Mucosa of rectum (tissue), 2 donors: ENCODE data around the gene KLK10.

Source experiments
- H3K27ac ChIP-seq, 2 donors: one replicate each; pipeline ENCODE4 v1.7.0; 2013; ENCODE audit warnings: inconsistent platforms in 2 of 2, low read depth in 2 of 2, low read length in 2 of 2
- H3K27me3 ChIP-seq, 2 donors: one replicate each; pipeline ENCODE4 v1.7.0; 2013; ENCODE audit warnings: low read length in 2 of 2; ENCODE audit not compliant: control insufficient read depth in 2 of 2, insufficient read depth in 2 of 2
- H3K36me3 ChIP-seq, 2 donors: one replicate each; pipeline ENCODE4 v1.7.0; 2013; ENCODE audit warnings: low read length in 2 of 2; ENCODE audit not compliant: control insufficient read depth in 2 of 2, insufficient read depth in 2 of 2
- H3K4me1 ChIP-seq, 2 donors: one replicate each; pipeline ENCODE4 v1.7.0; 2013; ENCODE audit warnings: low read length in 2 of 2, mild to moderate bottlenecking in 1 of 2; ENCODE audit not compliant: control insufficient read depth in 2 of 2, insufficient read depth in 2 of 2
- H3K4me3 ChIP-seq, 2 donors: one replicate each; pipeline ENCODE4 v1.7.0; 2013; ENCODE audit warnings: low read length in 2 of 2
- H3K9ac ChIP-seq, 2 donors: one replicate each; pipeline ENCODE4 v1.7.0; 2013; ENCODE audit warnings: low read length in 2 of 2, low read depth in 1 of 2, mild to moderate bottlenecking in 1 of 2
- H3K9me3 ChIP-seq, 2 donors: one replicate each; pipeline ENCODE4 v1.7.0; 2013; ENCODE audit warnings: low read length in 2 of 2; ENCODE audit not compliant: control insufficient read depth in 2 of 2
- donor health status: healthy.
- donor health status: Normal muscosa, but diverticular disease.

Gene KLK10

GRCh38 chr19:51047031-51047335 lies 27.5 kb upstream of the KLK10 start:
- H3K4me3 ChIP-seq, result no peak overlapping the region
- no peaks in the 10 kb centered on the region for H3K4me1 ChIP-seq
- no peaks in the 10 kb centered on the region for H3K27me3 ChIP-seq
- H3K36me3 ChIP-seq, result no peaks in the 10 kb centered on the region
- no peak overlapping the region for H3K9ac ChIP-seq
- no peaks in the 10 kb centered on the region for H3K9me3 ChIP-seq
- H3K27ac ChIP-seq, result no peak overlapping the region

GRCh38 chr19:51044327-51044726 lies 24.8 kb upstream of the KLK10 start:
- Histone ChIP-seq H3K27me3 (no peaks in the 10 kb centered on the region), H3K36me3 (no peaks in the 10 kb centered on the region), H3K9me3 (no peaks in the 10 kb centered on the region), H3K9ac (no peak overlapping the region), H3K4me1 (no peaks in the 10 kb centered on the region), H3K27ac (no peak overlapping the region), H3K4me3 (no peak overlapping the region)

GRCh38 chr19:51043497-51043896 lies 24.0 kb upstream of the KLK10 start:
- H3K27me3 ChIP-seq, result no peaks in the 10 kb centered on the region
- H3K4me3 ChIP-seq, result no peak overlapping the region

GRCh38 chr19:51040151-51040550 lies 20.6 kb upstream of the KLK10 start:
- Histone ChIP-seq H3K9me3 (no peaks in the 10 kb centered on the region), H3K4me3 (no peak overlapping the region), H3K9ac (no peak overlapping the region), H3K27ac (no peak overlapping the region), H3K36me3 (no peaks in the 10 kb centered on the region), H3K27me3 (no peaks in the 10 kb centered on the region), H3K4me1 (no peaks in the 10 kb centered on the region)

More at GRCh38 chr19:51043497-51043896, 24.0 kb upstream of the KLK10 start:
- Histone ChIP-seq H3K9me3 (no peaks in the 10 kb centered on the region), H3K4me1 (no peaks in the 10 kb centered on the region), H3K36me3 (no peaks in the 10 kb centered on the region), H3K27ac (no peak overlapping the region), H3K9ac (no peak overlapping the region)

GRCh38 chr19:51036519-51036918 lies 17.0 kb upstream of the KLK10 start:
- no peak overlapping the region for H3K4me3 ChIP-seq
- no peaks in the 10 kb centered on the region for H3K4me1 ChIP-seq
- no peak overlapping the region for H3K9ac ChIP-seq
- H3K27ac ChIP-seq, result no peak overlapping the region
- no peaks in the 10 kb centered on the region for H3K9me3 ChIP-seq
- H3K27me3 ChIP-seq, result peaks cover 2 to 6% of the 10 kb centered on the region in 2 donors
- no peaks in the 10 kb centered on the region for H3K36me3 ChIP-seq

GRCh38 chr19:51034704-51035103 lies 15.2 kb upstream of the KLK10 start, which contains the start of gene KLK12:
KLK12 (minus strand) TSS chr19:51035002; CDS start chr19:51034621, 381 bp downstream.
- H3K27me3 ChIP-seq, result peaks cover 2 to 6% of the 10 kb centered on the region in 2 donors
- H3K27ac ChIP-seq, result no peak within 1 kb of the TSS
- no peaks in the 10 kb centered on the region for H3K4me1 ChIP-seq

GRCh38 chr19:51031880-51032225 lies 12.3 kb upstream of the KLK10 start:
- Histone ChIP-seq H3K9ac (no peak overlapping the region), H3K27ac (no peak overlapping the region), H3K9me3 (no peaks in the 10 kb centered on the region), H3K27me3 (peaks cover 2 to 9% of the 10 kb centered on the region in 2 donors), H3K4me3 (no peak overlapping the region), H3K4me1 (no peaks in the 10 kb centered on the region), H3K36me3 (no peaks in the 10 kb centered on the region)

More at GRCh38 chr19:51034704-51035103, 15.2 kb upstream of the KLK10 start, which contains the start of gene KLK12:
- H3K36me3 ChIP-seq, result no peaks in the 10 kb centered on the region
- H3K4me3 ChIP-seq, result no peak within 1 kb of the TSS
- no peak within 1 kb of the TSS for H3K9ac ChIP-seq
- H3K9me3 ChIP-seq, result no peaks in the 10 kb centered on the region

- H3K9ac ChIP-seq, result no peak overlapping the region
- H3K4me3 ChIP-seq, result no peak overlapping the region
- no peak overlapping the region for H3K27ac ChIP-seq
- H3K27me3 ChIP-seq, result peaks cover 2 to 13% of the 10 kb centered on the region in 2 donors
- no peaks in the 10 kb centered on the region for H3K4me1 ChIP-seq
- H3K36me3 ChIP-seq, result no peaks in the 10 kb centered on the region
- no peaks in the 10 kb centered on the region for H3K9me3 ChIP-seq
Measured at GRCh38 chr19:51031220-51031879, 11.8 kb upstream of the KLK10 start.

- no peaks in the 10 kb centered on the region for H3K9me3 ChIP-seq
- no peak overlapping the region for H3K27ac ChIP-seq
- no peaks in the 10 kb centered on the region for H3K36me3 ChIP-seq
- no peaks in the 10 kb centered on the region for H3K4me1 ChIP-seq
- no peak overlapping the region for H3K4me3 ChIP-seq
- H3K9ac ChIP-seq, result no peak overlapping the region
- peaks cover 2 to 15% of the 10 kb centered on the region in 2 donors for H3K27me3 ChIP-seq
Measured at GRCh38 chr19:51030631-51031030, 11.1 kb upstream of the KLK10 start.

GRCh38 chr19:51029718-51030117 lies 10.2 kb upstream of the KLK10 start:
- Histone ChIP-seq H3K27me3 (peaks cover 2 to 14% of the 10 kb centered on the region in 2 donors), H3K4me3 (no peak overlapping the region), H3K27ac (no peak overlapping the region), H3K9ac (no peak overlapping the region), H3K36me3 (no peaks in the 10 kb centered on the region), H3K4me1 (no peaks in the 10 kb centered on the region), H3K9me3 (no peaks in the 10 kb centered on the region)
